HG03442 (cell line): Measurements from ENCODE around the gene SHTN1.

Experiments used
- ATAC-seq: cut with Tn5 transposase; IDR thresholded peaks from one replicate; pipeline ENCODE4 v1.9.1; 2021; ENCODE audit warnings: mild to moderate bottlenecking, moderate library complexity; ENCODE audit not compliant: unreplicated experiment

SHTN1 gene

DNA sequence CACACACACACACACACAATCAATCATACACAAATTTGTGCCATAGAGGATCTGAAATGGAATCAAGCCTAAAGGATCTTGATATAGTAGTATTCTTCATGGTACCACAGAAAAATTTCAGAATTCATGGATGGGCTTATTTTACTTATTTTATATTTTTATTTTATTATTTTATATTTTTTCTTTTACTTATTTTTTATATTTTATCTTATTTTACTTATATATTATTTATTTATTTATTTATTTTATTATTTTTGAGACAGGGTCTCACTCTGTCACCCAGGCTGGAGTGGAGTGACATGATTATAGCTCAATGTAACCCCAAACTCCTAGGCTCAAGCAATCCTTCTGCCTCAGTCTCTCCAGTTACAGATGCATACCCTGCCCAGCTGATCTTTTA, 16.7 kb downstream of the SHTN1 start:
- ATAC-seq, result no peak

DNA sequence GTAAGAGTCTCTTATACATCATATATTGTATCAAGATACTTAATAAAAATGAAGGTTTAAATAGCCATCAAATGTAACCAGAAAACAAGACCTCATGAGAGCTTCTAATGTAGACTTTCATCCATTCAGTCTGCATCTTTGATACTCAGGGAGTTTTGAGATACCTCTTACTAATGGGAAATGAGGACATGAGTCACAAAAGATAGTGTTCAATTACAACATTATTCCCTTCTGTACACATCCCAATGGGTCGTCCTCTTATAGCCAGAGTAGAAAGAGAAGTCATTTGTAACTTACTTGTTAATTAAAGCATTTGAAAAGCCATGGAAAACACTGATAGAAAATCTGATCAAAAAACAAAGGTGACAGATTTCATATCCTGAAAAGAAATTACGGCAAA, 19.4 kb downstream of the SHTN1 start:
- ATAC-seq, result no peak

DNA sequence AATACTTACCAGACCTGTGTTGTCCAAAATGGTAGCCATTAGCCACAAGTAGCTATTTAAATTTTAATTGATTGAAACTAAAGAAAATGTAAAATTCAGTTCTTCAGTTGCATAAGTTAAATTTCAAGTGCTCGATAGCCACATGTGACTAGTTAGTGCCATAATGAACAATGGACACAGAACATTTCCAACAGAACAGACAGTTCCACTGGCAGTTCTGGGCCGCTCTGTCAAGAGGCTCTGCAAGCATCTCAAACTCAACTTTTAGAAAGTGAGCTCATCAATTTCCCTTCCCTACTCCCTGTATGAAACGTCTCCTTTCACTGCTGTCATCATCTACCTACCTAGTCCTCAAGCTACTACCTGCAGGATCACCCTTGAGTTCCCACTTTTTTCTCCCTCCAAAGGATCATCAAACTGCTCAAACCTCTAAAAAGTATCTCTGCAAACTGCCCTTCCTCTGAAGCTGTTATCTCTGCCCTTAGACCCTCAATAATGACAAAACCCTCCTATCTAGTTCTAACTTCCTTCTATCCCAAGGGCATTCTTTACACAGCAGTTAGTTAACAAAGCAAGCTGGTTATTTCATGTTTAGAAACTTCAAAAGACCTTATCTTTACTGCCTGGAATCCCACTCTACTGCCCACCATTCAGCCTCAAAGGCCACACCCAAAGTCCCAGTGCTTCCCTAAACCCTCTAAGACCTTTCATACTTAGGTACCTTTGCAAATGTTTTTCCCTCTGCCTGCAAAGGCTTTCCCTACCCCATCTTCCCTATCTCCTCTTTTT, 20.6 kb downstream of the SHTN1 start:
- ATAC-seq, result no peak

DNA sequence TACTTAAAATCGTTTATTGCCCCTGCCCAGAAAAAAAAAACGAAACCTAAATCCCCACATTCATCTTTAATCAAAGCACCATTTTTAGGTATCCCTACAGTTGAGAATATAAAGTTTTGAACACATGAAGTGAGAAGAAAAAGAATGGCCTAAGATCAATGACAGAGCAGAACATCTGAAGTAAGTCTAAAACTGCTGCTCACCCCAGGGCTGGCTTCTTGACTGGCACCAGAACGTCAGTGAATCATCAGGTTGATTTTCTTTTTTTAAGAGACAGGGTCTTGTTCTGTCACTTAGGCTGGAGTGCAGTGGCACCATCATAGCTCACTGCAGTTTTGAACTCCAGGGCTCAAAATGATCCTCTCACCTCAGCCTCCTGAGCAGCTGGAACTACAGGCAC, 24.9 kb downstream of the SHTN1 start:
- ATAC-seq, result no peak

DNA sequence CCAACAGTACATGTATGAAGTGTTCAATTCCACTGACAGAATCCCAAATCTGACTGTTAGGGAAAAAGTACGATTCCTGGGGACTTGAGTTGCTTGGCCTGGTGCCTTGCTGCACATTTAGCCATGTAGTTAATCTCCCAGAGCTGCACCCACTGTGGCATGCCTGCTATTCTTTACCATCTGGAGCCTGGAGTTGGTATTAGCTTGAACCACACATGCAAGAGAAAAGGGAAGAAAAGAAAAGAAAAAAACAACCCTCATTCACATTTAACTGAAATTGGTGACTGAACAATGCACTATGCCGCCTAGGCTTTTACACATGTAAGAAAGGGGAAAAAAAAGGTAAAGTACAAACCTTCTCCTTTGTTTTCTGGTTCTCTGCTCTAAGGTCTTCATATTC, 26.1 kb downstream of the SHTN1 start:
- ATAC-seq, result no peak

DNA sequence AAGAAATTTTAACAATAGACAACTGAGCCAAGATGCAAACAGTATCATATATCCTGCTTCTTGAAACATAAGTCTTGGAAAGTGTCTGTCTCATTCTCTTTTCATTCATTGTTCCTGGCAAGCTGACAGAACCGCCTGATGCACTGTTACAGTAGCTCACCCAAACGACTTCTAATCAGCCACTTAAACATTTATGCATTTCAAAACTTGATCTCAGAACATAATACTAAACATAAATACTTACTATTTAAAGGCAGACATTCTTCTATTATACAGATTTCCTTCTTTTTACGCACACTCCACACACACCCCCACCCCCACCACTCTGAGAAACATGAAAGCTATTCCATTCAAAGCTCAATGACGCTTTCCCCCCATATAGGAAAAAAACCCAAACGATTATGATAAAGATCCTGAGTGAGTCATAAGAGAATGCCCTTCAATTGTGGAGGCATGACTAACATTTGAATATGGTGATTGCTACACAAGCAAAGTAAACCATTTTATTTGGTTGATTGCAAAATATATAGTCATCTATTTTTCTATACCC, 30.5 kb downstream of the SHTN1 start:
- no peak for ATAC-seq

DNA sequence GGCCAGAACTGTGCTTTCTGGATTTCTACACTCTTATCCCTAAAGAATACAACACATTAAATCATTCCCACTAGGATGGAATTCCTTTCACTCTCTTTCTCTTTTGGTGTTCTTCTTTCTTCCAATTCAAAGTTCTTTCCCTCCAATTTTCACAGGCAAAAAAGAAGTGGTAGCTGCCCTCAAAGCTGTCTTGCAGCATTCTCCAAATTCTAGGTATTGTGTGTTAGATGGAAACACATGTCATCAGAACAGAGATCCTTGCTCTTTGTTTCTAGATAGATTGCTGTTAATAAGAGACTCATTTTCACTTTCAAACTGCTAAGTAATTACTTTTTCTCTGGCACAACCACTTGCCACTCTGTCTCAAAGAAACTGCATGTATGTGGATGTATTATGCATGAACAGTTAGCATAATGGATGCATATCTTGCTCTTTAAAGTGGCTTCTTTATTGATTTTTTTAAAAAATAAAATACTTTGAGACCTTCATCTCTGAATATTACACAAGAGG, 31.0 kb downstream of the SHTN1 start:
- ATAC-seq, result no peak

DNA sequence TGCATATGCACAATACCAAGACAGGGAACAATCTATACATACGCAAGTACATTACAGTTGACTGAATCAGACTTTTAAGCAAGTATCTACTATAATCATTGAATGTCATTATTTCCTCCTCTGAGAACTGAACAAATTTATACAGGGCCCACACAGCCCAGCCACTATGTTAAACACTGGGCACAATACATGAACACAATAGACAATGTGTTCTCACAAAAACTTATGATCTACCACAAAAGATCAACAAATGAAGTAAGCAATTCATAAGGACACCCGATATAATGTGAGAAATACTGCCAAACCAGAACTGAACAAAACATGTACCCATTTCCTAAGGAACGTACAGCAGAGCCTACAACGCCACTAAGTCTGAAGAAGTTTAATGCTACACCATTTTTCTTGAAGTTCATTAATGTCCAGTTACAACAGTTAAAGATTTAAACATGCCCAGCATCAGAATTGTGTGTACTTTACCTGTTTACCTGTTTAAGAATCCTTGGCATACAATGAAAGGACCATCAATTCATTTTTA, 31.5 kb downstream of the SHTN1 start:
- ATAC-seq, result no peak

DNA sequence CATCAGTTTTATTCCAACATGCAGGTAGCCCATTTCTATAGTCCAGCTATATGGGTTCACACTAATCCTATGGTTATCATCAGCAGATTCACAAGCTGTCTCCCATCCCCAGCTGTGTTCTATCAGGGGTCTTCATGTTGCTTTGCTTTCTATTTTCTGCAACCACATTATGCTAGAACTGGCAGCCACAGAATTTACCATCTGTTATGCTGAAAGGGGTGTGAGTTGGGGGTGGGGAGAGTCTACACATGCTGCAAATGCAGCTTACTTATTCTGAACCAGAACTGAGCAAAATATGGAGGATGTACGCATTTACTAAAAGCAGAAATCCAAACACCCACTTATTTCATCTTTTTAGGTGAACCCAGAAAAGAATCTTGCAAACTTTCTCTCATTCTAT, 32.9 kb downstream of the SHTN1 start:
- no peak for ATAC-seq

DNA sequence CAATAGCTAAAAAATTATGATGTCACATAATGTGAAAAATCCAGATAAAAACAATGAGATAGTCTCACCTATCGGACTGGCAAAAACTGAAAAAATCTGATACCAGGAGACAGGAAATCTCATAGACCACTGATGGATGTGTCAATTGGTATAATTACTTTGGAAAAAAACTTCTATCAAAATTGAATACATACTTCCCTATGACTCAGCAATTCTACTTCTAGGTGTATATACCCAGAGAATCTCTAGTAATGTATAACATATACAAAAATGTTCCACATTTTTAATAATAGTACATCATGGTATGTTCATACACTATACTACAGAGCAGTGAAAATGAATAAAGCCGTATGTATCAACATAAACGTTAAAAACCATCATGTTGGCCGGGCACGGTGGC, 34.9 kb downstream of the SHTN1 start:
- no peak for ATAC-seq

DNA sequence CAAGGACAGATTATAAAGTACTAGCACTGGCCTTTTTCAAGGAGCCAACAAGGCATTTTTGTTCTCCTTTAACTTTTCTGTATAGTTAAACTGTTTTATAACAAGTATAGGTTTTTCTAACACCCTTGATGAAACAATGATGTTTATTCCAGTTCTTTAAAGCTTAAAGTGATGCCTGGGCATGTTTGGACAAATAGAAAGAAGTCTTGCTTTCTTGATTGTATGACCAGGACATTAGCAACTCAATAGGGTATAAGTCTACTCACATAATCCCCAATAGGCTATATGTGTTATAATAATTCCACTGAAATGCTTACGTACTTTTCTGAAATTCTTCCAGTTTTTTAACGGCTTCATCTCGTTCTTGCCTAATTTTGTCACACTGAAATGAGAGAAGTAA, 36.7 kb downstream of the SHTN1 start:
- no peak for ATAC-seq

DNA sequence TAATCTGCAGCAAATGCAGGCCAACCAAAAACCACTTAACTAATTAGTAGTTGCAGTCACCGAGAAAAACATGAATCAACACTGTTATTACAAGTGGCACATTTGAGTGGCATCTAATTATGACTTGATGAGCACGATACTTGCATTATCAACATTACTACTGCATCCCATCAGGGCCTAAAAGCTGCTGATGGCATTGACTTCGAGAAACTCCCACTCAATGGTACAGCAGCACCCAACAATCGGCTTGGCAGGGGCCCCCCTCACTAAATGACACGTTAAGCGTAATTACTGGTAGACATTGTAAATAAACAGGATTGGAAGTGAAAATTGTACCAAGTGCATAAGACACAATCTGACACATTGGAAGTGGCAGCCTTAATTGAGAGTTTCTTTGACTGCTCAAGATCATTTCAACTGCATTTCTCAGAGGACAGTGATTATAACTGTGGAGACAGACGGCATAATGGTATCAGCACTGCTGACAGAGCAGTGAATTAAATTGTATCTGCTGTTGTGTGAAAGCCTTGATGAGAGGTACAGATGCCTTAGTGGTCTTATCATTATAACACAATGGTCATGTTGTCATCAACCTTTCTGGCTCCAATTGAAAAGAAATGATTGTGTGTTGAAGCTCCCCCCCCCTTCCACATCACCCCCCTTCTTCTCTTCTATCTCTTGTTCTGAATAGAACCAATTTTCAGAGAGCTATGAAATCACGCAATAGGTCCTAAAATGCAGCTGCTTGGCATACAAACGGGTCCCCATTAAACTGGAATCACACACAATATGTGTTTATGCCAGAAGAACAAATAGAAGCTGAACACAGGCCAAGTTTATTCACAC, 43.4 kb downstream of the SHTN1 start:
- no peak for ATAC-seq

DNA sequence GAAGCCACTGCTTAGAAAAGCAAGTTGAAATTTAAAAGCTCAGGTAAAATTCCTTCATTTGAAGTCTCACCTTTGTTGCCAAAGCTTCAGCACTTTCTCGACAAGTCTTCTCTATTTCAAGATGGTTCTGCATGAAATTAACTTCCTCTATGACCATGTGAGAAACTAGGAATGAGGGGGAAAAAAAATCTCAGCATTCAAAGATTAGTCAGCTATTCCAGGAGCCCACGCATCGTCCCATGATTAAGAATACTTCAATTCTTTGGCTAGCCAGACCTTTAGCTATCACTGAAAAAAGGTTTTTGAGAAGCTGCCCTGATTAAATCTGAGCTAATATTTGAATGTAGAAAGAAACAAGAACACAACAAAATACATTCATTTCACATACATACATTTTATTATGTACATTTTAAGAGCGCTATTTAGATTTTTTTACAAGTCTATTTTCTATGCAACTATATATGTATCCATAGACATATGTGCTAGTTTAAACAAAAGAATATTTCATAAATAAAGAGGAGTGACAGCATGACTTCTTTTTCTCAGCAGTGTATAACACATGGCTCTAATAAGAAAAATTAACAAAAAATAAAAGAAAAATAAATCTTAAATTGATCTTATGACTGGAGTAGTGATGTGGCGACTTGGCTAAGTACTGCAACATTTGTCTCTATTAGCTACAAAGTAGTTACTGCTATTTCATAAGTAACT, 44.8 kb downstream of the SHTN1 start:
- no peak for ATAC-seq

DNA sequence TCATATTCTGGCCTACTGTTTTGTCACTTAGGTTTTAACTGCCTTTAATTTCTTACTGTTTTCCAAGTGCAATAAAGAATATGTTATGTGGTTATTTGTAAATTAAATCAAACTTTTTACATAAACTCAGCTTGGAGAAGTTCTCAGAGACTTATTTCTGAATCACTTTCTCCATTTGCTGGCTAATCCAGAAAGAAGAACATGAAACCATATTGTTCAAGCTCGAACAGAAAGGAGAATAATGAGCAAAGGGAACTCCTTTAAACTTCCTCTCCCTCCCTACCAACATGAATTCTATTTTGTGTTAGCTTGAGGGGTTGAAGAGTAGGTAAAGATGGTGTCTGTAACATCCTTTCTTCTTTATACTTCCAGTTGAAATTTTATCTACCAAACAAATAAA, 52.3 kb downstream of the SHTN1 start:
- ATAC-seq, result no peak

DNA sequence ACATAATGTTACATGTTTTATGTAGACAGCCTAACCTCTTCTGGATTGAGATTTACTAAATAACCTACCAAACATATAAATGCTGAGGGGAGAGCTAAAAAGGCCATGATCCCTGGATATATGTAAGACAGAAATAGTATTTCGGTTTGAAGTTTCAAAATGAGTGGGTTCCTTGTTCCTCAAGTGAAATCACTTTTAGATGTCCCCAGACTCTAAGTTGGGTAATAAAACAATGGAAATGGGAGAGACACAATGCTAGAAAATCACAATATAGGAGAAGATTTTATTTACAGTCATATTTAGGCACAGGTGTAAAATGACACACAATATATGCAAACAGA, 56.5 kb downstream of the SHTN1 start:
- peak; percentile 55 for ATAC-seq

DNA sequence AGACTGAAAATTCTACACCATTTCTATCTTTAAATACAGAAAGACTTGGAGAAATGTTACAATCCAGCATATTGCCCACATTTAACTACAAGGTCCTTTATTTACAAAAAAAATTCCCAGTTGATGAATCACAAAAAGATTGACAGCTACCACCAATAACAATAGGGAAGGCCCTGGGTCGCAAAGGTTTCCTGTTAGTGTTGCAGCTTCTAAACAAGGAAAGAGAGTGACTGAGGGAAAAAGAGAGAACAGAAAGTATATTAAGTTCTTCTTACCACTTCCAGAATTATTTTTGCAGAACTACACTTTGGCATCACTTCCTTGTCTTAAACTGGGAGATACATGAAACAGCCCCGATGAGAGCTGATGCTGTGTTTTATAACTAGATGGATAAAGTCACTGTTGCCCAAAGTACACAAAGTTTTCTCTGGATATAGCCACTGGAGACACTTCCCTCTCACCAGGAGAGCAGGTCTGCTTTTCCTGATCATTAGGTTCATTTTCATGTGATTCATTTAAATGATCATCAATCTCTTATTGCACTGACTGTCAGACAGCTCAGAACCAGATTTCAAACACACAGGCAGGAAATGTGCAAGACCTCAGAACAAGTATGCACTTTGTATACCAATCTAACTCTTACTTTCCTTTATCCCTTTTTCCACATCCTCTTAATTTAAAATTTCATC, 57.0 kb downstream of the SHTN1 start:
- ATAC-seq, result peak; percentile 50

DNA sequence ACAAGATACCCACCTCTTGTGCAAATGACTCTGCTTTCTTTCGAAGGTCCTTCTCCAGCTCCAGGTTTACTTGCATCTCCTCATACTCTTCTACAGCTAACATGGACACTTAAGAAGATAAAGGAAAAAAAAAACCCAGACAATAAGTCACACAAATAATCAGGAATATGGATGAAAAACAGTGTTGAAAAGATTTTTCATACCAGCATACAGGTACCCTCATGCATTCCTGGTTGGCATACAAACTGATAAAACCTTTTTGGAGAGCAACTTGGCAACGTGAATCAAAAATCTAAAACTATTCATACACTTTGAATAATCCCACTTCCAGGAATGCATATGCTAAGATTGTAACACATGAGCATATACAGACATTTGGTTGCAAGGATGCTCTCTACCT, 60.1 kb downstream of the SHTN1 start:
- ATAC-seq, result no peak

DNA sequence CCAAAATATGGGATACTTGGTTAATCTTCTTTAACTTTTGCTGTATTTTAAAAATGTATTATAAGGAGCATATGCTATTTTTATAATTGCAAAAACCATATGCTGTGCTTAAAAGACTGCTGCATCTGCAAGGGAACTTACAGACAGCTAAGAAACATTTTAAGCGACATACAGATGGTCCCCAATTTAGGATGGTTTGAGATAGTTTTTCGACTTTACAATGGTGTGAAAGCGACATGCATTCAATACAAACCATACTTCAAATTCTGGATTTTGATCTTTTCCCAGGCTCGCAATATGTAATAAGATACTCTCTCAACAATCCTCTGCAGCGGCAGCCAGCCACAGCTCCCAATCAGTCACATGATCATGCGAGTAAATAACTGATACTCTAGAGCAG, 73.2 kb downstream of the SHTN1 start:
- ATAC-seq, result no peak

DNA sequence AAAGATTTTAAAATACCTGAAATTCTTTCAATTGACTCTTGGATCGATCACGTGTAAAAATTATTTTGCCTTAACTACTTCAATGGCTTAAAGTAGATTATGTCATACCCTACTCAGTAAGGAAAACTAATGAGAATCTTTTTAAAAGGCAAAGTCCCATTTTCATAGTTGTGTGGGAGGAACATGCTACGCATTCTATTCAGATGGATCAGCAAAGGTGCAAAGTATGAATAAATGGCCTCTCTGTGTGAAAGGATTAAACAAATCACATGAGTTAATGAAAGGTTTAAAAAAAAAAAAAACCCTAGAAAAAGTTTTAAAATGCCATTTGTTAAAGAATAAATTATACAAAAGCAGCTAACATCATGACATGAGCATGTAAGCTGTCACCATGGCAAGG, 78.6 kb downstream of the SHTN1 start:
- ATAC-seq, result no peak

DNA sequence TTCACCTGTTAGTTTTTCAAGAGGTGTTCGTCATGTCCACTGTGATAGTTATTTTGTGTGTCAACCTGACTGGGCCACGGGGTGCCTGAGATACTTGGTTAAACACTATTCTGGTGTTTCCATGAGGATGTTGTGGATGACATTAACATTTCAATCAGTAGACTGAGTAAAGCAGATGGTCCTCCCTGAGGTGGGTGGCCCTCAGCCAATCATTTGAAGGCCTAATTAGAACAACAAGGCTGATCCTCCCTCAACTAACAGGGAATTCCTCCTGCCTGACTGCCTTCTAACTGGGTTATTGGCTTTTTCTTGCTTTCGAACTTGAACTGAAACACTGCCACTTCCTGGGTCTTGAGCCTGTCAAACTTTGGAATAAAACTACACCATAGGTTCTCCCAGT, 79.9 kb downstream of the SHTN1 start:
- no peak for ATAC-seq

DNA sequence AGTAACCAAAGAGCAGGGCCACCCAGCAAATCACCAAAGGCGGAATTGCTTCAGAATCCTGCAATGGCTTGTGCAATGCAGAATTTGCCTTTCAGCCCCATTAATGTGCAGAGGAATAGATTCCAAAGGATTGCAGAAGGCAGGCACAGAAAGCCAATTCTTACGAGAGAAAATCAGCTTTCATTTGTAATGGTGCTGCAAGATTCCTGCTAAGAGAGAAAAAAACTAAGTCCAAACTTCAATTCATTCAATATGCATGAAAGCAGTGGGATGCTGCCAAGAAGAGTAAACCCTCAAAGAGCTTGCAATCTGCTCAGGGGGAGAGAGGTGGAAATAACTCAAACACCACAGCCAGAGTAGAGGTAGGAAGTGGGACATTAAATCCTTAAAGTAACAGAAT, 85.3 kb downstream of the SHTN1 start:
- ATAC-seq, result no peak
